HepG2 (cell line): ENCODE measurements around the gene ZNF813. TPM values are rescaled to one million over a fixed set of nuclear protein-coding genes. Genes with fewer than 3 reads are reported as not detected.

Experiments used
- ATF7-NPFF ChIP-seq: sonication (generic); formaldehyde crosslinking; IDR thresholded peaks from 2 replicates; pipeline ENCODE4 v1.8.1; 2023; ENCODE audit warnings: mild to moderate bottlenecking, low read depth, missing genetic modification reagents, moderate library complexity
- CREM ChIP-seq, 2 experiments: sonication (generic) in 1 of 2; formaldehyde crosslinking in 1 of 2; IDR thresholded peaks; 2 replicates each; pipeline versions ENCODE4 v1.4.0 to v1.6.1; 2016 to 2020; ENCODE audit warnings: antibody characterized with exemption in 1 of 2, mild to moderate bottlenecking in 1 of 2, missing genetic modification reagents in 1 of 2
- DMAP1 ChIP-seq: IDR thresholded peaks from 2 replicates; pipeline ENCODE4 v1.6.1; 2016
- EEA1 ChIP-seq: sonication (generic); formaldehyde crosslinking; IDR thresholded peaks from 2 replicates; pipeline ENCODE4 v1.5.1; 2020; ENCODE audit warnings: mild to moderate bottlenecking, missing genetic modification reagents, borderline replicate concordance
- MBD4 ChIP-seq: IDR thresholded peaks from 2 replicates; pipeline ENCODE4 v1.6.1; 2012; ENCODE audit warnings: low read length, inconsistent platforms, borderline replicate concordance
- MED13 ChIP-seq: sonication (generic); formaldehyde crosslinking; IDR thresholded peaks from 2 replicates; pipeline ENCODE4 v1.5.0; 2020; ENCODE audit warnings: missing genetic modification reagents
- NCOA1 ChIP-seq: sonication (generic); formaldehyde crosslinking; IDR thresholded peaks from 2 replicates; pipeline ENCODE4 v1.9.0; 2021; ENCODE audit warnings: missing genetic modification reagents
- NFATC3 ChIP-seq: sonication (generic); formaldehyde crosslinking; IDR thresholded peaks from 2 replicates; pipeline ENCODE4 v1.5.1; 2020; ENCODE audit warnings: mild to moderate bottlenecking, missing genetic modification reagents
- NFRKB ChIP-seq: fragments of 450-650 bp; IDR thresholded peaks from 2 replicates; pipeline ENCODE4 v1.6.1; 2017
- TBP ChIP-seq: sonication (generic); formaldehyde crosslinking; IDR thresholded peaks from 2 replicates; pipeline ENCODE4 v1.5.0; 2020; ENCODE audit warnings: missing genetic modification reagents
- ZNF367 ChIP-seq: sonication (generic); formaldehyde crosslinking; IDR thresholded peaks from 2 replicates; pipeline ENCODE4 v1.4.0; 2020; ENCODE audit warnings: missing genetic modification reagents, borderline replicate concordance
- ZNF766 ChIP-seq: sonication (generic); formaldehyde crosslinking; IDR thresholded peaks from 2 replicates; pipeline ENCODE4 v1.5.0; 2020; ENCODE audit warnings: missing genetic modification reagents, borderline replicate concordance
- ZSCAN9 ChIP-seq: IDR thresholded peaks from 2 replicates; pipeline ENCODE4 v1.6.1; 2016; ENCODE audit warnings: borderline replicate concordance
- polyA plus RNA-seq, 8 experiments: library from polyadenylated mRNA; depleted of rRNA in 3 of 8; stranded (reverse) in 7 of 8; unstranded in 1 of 8; fragments of >200 nt; fragmentation: Illumina TruSeq in 4 of 8; extraction: Trizol in 4 of 8; gene quantifications; 2 replicates each; pipeline versions ENCODE4 v1.2.1 to v1.2.3, GENCODE V29; 2011 to 2016; ENCODE audit warnings: low read depth in 4 of 8, missing spikeins in 1 of 8, mixed read lengths in 1 of 8; ENCODE audit not compliant: insufficient read depth in 1 of 8
- total RNA-seq, 5 experiments: library from RNA; depleted of rRNA; stranded (reverse); fragments of >200 nt; fragmentation: Illumina TruSeq; extraction: Trizol; gene quantifications; 2 replicates each; pipeline ENCODE4 v1.2.3, GENCODE V29; 2016; ENCODE audit warnings: low read depth in 1 of 5
- TF ChIP-seq, protein P1 (sequence below): IDR thresholded peaks from 2 replicates; pipeline ENCODE4 v1.6.1; 2018; ENCODE audit warnings: missing genetic modification reagents, mild to moderate bottlenecking, missing compliant biosample characterization
- TF ChIP-seq, protein P2 (sequence below): sonication (generic); formaldehyde crosslinking; IDR thresholded peaks from 2 replicates; pipeline ENCODE4 v1.4.0; 2020; ENCODE audit warnings: missing genetic modification reagents
- TF ChIP-seq, protein P3 (sequence below): IDR thresholded peaks from 2 replicates; pipeline ENCODE4 v1.6.1; 2016; ENCODE audit warnings: low read depth, missing genetic modification reagents, missing compliant biosample characterization
- TF ChIP-seq, protein P4 (sequence below): IDR thresholded peaks from 2 replicates; pipeline ENCODE4 v1.6.1; 2016; ENCODE audit warnings: missing biosample characterization, missing genetic modification reagents, low read depth
- TF ChIP-seq, protein P5 (sequence below): sonication (generic); formaldehyde crosslinking; conservative IDR thresholded peaks from 2 replicates; pipeline ENCODE4 v1.5.0; 2020; ENCODE audit warnings: missing genetic modification reagents

Gene ZNF813
- total and polyA plus RNA-seq, 2 of the 13 experiments (the other 11 are each of a cell fraction or from before 2014, with no cell fraction given): 2.1 to 8.9 TPM

DNA sequence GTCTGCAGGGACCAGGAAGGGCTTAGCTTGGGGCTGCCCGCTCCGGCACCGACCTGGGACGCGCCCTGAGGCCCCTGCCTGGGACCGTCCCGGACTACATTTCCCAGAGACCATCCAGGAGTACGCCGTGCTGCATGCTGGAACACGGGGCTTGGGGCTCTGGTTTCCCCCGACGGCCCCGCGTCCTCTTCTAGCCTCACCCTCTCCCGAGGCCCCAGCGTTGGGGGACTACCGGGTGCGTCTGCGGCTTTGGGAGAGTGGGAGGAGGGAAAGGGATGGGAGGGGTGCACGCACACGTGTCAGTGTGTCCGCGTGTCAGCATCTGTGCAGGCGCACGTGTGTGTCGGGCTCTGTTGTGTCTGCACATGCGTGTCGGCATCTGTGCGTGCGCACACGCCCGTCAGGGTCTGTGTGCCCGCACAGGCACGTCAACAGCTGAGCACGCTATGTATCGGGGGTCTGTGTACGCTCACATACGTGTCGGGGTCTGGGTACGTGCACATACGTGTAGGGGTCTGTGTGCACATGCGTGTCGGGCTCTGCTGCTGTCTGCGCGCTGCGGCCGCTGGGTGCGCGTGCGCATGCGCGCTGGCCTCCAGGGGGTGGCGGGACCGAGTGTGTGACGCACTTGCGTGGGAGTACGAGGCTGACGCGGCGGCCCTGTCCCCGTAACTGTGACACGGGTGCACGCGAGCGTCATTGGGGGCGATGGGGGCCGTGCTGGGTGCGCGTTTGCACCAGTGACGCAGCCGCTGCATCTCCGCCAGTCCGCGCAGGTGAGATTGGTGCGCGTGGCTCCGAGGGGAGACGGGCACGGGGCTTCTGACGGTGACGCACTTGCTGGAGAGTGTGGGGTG, 70.2 kb downstream of the ZNF813 start, which contains the start of gene ZNF331 (continued):
- TF ChIP-seq, protein P1, sequence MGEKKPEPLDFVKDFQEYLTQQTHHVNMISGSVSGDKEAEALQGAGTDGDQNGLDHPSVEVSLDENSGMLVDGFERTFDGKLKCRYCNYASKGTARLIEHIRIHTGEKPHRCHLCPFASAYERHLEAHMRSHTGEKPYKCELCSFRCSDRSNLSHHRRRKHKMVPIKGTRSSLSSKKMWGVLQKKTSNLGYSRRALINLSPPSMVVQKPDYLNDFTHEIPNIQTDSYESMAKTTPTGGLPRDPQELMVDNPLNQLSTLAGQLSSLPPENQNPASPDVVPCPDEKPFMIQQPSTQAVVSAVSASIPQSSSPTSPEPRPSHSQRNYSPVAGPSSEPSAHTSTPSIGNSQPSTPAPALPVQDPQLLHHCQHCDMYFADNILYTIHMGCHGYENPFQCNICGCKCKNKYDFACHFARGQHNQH: 0 out of 2 replicates have a peak, but pooled peaks have one; percentile 16
- TF ChIP-seq NFRKB: no peak
- TF ChIP-seq, protein P2, sequence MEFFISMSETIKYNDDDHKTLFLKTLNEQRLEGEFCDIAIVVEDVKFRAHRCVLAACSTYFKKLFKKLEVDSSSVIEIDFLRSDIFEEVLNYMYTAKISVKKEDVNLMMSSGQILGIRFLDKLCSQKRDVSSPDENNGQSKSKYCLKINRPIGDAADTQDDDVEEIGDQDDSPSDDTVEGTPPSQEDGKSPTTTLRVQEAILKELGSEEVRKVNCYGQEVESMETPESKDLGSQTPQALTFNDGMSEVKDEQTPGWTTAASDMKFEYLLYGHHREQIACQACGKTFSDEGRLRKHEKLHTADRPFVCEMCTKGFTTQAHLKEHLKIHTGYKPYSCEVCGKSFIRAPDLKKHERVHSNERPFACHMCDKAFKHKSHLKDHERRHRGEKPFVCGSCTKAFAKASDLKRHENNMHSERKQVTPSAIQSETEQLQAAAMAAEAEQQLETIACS: peak; percentile 37; the same call in 1 of the 2 replicates
- TF ChIP-seq MED13 (CRISPR knock-in tag): 0 out of 2 replicates have a peak, but pooled peaks have one; percentile 56
- no peak for TF ChIP-seq EEA1 (CRISPR knock-in tag)
- TF ChIP-seq ZNF367 (CRISPR knock-in tag): no peak
- TF ChIP-seq NFATC3: no peak
- TF ChIP-seq DMAP1 (CRISPR knock-in tag): peak; percentile 92
- peak; percentile 23; the same call in 1 of the 2 replicates for TF ChIP-seq CREM (IDR thresholded peaks at IDR 0.05)
- no peak; the same call in 1 of the 2 replicates for TF ChIP-seq CREM (CRISPR knock-in tag; IDR thresholded peaks at IDR 0.05)
- TF ChIP-seq, protein P3, sequence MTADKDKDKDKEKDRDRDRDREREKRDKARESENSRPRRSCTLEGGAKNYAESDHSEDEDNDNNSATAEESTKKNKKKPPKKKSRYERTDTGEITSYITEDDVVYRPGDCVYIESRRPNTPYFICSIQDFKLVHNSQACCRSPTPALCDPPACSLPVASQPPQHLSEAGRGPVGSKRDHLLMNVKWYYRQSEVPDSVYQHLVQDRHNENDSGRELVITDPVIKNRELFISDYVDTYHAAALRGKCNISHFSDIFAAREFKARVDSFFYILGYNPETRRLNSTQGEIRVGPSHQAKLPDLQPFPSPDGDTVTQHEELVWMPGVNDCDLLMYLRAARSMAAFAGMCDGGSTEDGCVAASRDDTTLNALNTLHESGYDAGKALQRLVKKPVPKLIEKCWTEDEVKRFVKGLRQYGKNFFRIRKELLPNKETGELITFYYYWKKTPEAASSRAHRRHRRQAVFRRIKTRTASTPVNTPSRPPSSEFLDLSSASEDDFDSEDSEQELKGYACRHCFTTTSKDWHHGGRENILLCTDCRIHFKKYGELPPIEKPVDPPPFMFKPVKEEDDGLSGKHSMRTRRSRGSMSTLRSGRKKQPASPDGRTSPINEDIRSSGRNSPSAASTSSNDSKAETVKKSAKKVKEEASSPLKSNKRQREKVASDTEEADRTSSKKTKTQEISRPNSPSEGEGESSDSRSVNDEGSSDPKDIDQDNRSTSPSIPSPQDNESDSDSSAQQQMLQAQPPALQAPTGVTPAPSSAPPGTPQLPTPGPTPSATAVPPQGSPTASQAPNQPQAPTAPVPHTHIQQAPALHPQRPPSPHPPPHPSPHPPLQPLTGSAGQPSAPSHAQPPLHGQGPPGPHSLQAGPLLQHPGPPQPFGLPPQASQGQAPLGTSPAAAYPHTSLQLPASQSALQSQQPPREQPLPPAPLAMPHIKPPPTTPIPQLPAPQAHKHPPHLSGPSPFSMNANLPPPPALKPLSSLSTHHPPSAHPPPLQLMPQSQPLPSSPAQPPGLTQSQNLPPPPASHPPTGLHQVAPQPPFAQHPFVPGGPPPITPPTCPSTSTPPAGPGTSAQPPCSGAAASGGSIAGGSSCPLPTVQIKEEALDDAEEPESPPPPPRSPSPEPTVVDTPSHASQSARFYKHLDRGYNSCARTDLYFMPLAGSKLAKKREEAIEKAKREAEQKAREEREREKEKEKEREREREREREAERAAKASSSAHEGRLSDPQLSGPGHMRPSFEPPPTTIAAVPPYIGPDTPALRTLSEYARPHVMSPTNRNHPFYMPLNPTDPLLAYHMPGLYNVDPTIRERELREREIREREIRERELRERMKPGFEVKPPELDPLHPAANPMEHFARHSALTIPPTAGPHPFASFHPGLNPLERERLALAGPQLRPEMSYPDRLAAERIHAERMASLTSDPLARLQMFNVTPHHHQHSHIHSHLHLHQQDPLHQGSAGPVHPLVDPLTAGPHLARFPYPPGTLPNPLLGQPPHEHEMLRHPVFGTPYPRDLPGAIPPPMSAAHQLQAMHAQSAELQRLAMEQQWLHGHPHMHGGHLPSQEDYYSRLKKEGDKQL (CRISPR knock-in tag): no peak
- no peak for TF ChIP-seq NCOA1
- TF ChIP-seq, protein P4, sequence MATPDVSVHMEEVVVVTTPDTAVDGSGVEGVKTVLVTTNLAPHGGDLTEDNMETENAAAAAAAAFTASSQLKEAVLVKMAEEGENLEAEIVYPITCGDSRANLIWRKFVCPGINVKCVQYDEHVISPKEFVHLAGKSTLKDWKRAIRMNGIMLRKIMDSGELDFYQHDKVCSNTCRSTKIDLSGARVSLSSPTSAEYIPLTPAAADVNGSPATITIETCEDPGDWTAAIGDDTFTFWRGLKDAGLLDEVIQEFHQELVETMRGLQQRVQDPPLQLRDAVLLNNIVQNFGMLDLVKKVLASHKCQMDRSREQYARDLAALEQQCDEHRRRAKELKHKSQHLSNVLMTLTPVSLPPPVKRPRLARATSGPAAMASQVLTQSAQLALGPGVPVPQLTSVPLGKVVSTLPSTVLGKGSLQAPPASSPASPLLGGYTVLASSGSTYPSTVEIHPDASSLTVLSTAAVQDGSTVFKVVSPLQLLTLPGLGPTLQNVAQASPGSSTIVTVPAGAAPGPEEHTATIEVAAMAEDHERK: no peak
- TF ChIP-seq ZSCAN9 (CRISPR knock-in tag): no peak
- TF ChIP-seq ATF7-NPFF (CRISPR knock-in tag): no peak; the same call in 1 of the 2 replicates
- TF ChIP-seq ZNF766 (CRISPR knock-in tag): no peak
- TF ChIP-seq, protein P5, sequence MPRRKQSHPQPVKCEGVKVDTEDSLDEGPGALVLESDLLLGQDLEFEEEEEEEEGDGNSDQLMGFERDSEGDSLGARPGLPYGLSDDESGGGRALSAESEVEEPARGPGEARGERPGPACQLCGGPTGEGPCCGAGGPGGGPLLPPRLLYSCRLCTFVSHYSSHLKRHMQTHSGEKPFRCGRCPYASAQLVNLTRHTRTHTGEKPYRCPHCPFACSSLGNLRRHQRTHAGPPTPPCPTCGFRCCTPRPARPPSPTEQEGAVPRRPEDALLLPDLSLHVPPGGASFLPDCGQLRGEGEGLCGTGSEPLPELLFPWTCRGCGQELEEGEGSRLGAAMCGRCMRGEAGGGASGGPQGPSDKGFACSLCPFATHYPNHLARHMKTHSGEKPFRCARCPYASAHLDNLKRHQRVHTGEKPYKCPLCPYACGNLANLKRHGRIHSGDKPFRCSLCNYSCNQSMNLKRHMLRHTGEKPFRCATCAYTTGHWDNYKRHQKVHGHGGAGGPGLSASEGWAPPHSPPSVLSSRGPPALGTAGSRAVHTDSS (CRISPR knock-in tag): no peak
- TF ChIP-seq TBP (CRISPR knock-in tag): no peak
- no peak for TF ChIP-seq MBD4
